WTC11 (cell line): ENCODE data around the gene KRTAP10-9.

Experiments used
- CTCF ChIP-seq: fragments of 200-600 bp; IDR thresholded peaks from 2 replicates; pipeline ENCODE4 v1.8.0; 2022; ENCODE audit warnings: antibody characterized with exemption
- SP1 ChIP-seq: sonication (generic); formaldehyde crosslinking; conservative IDR thresholded peaks from 2 replicates; pipeline ENCODE4 v1.8.1; 2022; ENCODE audit warnings: missing genetic modification reagents
- ZSCAN18 ChIP-seq: fragments of 250-450 bp; sonication (Bioruptor Pico); IDR thresholded peaks from 2 replicates; pipeline ENCODE4 v2.1.2; 2022; ENCODE audit warnings: mild to moderate bottlenecking, moderate library complexity

- TF ChIP-seq SP1 (CRISPR knock-in tag) = no peak
- TF ChIP-seq ZSCAN18 (CRISPR knock-in tag) = no peak
- no peak for TF ChIP-seq CTCF
Measured at GRCh38 chr21:44582055-44582454, 44.8 kb upstream of the KRTAP10-9 start.
